Vagina (tissue), 2 donors: ENCODE results near the gene GALNT2. TPM values are rescaled to one million over a fixed set of nuclear protein-coding genes. Genes with fewer than 3 reads are reported as not detected.

Source experiments
- DNase-seq, 2 donors: peaks; one replicate each; pipeline ENCODE4 v3.0.0-alpha.2; 2017; ENCODE audit errors: extremely low spot score in 2 of 2
- H3K27ac ChIP-seq: fragments of 200-600 bp; sonication (generic); one replicate; pipeline ENCODE4 v1.5.1; 2019
- H3K27me3 ChIP-seq: fragments of 200-600 bp; sonication (generic); one replicate; pipeline ENCODE4 v1.5.1; 2019
- H3K36me3 ChIP-seq, 2 donors: fragments of 200-600 bp; sonication (generic); one replicate each; pipeline ENCODE4 v1.5.1; 2017 to 2019
- H3K4me1 ChIP-seq: fragments of 200-600 bp; sonication (generic); one replicate; pipeline ENCODE4 v1.5.1; 2019
- H3K4me3 ChIP-seq, 2 donors: fragments of 200-600 bp; sonication (generic); 1 replicate in 1 of 2; 2 replicates in 1 of 2; pipeline ENCODE4 v1.5.1; 2016 to 2019
- H3K9me3 ChIP-seq: fragments of 200-600 bp; sonication (generic); one replicate; pipeline ENCODE4 v1.5.1; 2019
- POLR2A ChIP-seq, 2 donors: fragments of 450-650 bp; IDR thresholded peaks; one replicate each; pipeline ENCODE4 v1.6.1; 2017; ENCODE audit warnings: antibody characterized with exemption in 2 of 2, mild to moderate bottlenecking in 2 of 2, moderate library complexity in 2 of 2
- POLR2AphosphoS5 ChIP-seq, 2 donors: sonication (generic); formaldehyde crosslinking; IDR thresholded peaks; one replicate each; pipeline ENCODE4 v1.9.0; 2017; ENCODE audit warnings: antibody characterized with exemption in 2 of 2, mild to moderate bottlenecking in 2 of 2, low read depth in 1 of 2; ENCODE audit not compliant: insufficient read depth in 1 of 2
- intact Hi-C: fragments of 100-400 bp; cut with DNase I; formaldehyde crosslinking; loops from one replicate; pipeline ENCODE4 v1.15.1; 2023
- total RNA-seq: library from RNA; depleted of rRNA; stranded (reverse); fragments of >200 nt; gene quantifications from one replicate; pipeline ENCODE4 v1.2.3, GENCODE V29; 2016
- TF ChIP-seq, protein P1 (sequence below), 3 experiments: fragments of 450-650 bp in 2 of 3; fragments of 200-600 bp in 1 of 3; sonication (generic) in 1 of 3; IDR thresholded peaks; one replicate each; pipeline ENCODE4 v1.5.1; 2017 to 2019; ENCODE audit warnings: antibody characterized with exemption in 3 of 3, mild to moderate bottlenecking in 2 of 3, moderate library complexity in 2 of 3

Gene GALNT2
- total RNA-seq, 1 donor from 2014 or later: 51.6 TPM

DNA sequence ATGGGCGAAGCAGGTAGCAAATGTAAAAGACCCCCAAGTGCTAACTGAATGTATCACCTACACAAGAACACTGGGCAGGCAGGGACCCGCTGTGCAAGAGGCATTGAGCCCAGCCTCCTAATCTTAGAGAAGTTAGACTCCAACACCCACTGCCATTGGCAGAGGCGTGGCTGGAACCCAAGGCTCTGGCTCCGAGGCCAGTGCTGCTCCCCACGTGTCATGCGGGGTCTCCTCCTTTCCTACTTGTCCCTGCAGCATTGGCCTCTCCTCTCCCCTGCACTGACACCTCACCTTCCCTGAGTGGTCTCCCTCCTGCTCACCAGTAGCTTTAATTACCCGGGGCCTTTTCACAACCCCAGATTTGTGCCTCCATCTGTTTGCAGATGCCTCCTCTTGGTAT, 107.0 kb downstream of the GALNT2 start:
- TF ChIP-seq, protein P1, sequence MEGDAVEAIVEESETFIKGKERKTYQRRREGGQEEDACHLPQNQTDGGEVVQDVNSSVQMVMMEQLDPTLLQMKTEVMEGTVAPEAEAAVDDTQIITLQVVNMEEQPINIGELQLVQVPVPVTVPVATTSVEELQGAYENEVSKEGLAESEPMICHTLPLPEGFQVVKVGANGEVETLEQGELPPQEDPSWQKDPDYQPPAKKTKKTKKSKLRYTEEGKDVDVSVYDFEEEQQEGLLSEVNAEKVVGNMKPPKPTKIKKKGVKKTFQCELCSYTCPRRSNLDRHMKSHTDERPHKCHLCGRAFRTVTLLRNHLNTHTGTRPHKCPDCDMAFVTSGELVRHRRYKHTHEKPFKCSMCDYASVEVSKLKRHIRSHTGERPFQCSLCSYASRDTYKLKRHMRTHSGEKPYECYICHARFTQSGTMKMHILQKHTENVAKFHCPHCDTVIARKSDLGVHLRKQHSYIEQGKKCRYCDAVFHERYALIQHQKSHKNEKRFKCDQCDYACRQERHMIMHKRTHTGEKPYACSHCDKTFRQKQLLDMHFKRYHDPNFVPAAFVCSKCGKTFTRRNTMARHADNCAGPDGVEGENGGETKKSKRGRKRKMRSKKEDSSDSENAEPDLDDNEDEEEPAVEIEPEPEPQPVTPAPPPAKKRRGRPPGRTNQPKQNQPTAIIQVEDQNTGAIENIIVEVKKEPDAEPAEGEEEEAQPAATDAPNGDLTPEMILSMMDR (IDR thresholded peaks at IDR 0.05): no peak
- TF ChIP-seq POLR2A (IDR thresholded peaks at IDR 0.05) (no peak), POLR2AphosphoS5 (IDR thresholded peaks at IDR 0.05; ENCODE audit: insufficient read depth in 1 of 2, low read depth in 1 of 2) (no peak)
- H3K27me3 ChIP-seq: no peaks in the 10 kb centered on the region
- no peak overlapping the region for H3K27ac ChIP-seq
- intact Hi-C loops: no loop called here
- peaks cover 0 to 5% of the 10 kb centered on the region in 2 donors for H3K36me3 ChIP-seq
- no peaks in the 10 kb centered on the region for H3K9me3 ChIP-seq
- peaks cover 7% of the 10 kb centered on the region for H3K4me1 ChIP-seq
- DNase-seq: no peak
- H3K4me3 ChIP-seq: no peak overlapping the region

DNA sequence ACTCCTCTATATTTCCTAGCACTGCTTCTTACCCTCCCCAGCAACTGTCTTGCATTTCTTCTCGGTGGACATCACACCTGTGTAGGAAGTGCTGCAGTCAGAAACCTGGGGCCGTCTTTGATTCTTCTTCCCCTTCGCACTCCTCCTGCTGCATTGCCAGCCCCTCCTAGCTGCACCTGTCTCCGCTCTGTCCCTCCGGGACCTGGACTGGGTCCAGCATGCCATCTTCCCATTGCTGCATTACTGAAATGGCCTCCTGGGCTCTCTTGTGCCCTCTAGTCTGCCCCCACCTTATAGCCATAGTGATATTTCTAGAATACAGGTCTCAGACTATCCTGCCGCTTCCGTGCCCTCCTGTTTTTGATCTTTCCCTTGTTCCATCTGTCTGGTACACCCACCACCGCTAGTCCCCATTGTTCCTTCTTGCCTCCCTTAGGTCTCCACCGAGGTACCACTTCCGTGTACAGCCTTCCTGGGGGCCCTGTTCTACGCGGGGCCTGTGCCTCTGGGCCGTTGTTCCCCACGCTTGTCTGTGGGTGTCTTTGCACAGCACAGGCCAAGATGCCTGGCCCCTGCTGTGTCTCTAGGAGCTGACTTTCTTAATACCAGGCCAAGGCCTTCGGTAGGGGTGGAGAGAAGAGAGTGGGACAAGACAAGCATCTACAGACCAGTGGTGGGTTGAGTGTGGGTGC, 107.6 kb downstream of the GALNT2 start:
- peak in 1 of 2 donors; percentile 77 for DNase-seq
- H3K4me1 ChIP-seq: peaks cover 7% of the 10 kb centered on the region
- no peak overlapping the region for H3K4me3 ChIP-seq
- H3K9me3 ChIP-seq: no peaks in the 10 kb centered on the region
- H3K27me3 ChIP-seq: no peaks in the 10 kb centered on the region
- H3K27ac ChIP-seq: no peak overlapping the region
- peaks cover 0 to 5% of the 10 kb centered on the region in 2 donors for H3K36me3 ChIP-seq
- TF ChIP-seq, protein P1 (IDR thresholded peaks at IDR 0.05): no peak
- TF ChIP-seq POLR2A (IDR thresholded peaks at IDR 0.05): no peak
- TF ChIP-seq POLR2AphosphoS5 (IDR thresholded peaks at IDR 0.05; ENCODE audit: insufficient read depth in 1 of 2, low read depth in 1 of 2): no peak
- intact Hi-C loops: no loop called here

DNA sequence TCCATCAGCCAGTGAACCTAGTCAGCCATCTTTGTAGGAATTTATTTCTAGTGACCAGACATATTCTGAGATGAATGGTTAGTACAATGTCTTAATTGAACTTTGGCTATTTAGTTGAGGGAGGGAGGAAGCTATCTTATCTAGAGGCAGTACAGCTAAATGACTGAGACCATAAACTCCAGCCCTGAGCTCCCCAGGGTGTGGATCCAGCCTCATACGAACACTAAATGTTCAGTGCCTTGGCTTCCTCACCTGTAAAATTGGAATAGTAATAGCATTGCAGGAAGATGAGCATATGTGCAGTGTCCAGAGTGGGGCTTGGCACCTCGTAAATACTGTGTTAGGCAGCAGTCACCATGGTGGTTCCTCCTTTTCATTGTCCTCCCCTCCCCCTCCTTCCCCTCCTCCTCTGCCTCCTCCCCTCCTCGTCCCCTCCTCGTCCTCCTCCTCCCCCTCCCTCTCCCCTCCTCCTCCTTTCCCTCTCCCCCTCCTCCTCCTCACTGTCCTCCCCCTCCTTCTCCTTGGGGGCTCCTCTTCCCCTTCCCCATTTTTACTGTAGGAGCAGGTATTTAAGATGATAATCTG, 108.2 kb downstream of the GALNT2 start:
- Histone ChIP-seq H3K4me3 (no peak overlapping the region), H3K27ac (no peak overlapping the region), H3K36me3 (peaks cover 0 to 5% of the 10 kb centered on the region in 2 donors), H3K9me3 (no peaks in the 10 kb centered on the region), H3K4me1 (peaks cover 7% of the 10 kb centered on the region), H3K27me3 (no peaks in the 10 kb centered on the region)
- TF ChIP-seq, protein P1 (IDR thresholded peaks at IDR 0.05): no peak
- TF ChIP-seq POLR2A (IDR thresholded peaks at IDR 0.05) (no peak), POLR2AphosphoS5 (IDR thresholded peaks at IDR 0.05; ENCODE audit: insufficient read depth in 1 of 2, low read depth in 1 of 2) (no peak)
- intact Hi-C loops: no loop called here
- no peak for DNase-seq

DNA sequence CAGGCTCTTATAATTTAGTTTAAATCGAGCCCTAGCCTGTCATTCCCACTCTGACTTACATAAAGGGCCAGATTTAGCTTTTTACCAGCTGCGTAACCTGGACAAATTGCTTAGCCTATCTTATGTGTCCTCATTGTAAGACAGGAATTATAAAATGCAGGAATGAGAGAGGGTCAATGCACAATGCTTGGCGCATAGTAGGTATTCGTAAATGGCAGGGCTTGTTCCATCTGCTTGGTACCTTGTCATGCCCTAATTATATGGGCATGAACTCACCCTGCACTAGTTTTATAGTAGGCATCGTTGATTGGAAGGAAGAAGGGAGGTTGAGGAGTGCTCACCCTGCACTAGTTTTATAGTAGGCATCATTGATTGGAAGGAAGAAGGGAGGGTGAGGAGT, 108.8 kb downstream of the GALNT2 start:
- DNase-seq: no peak
- H3K27ac ChIP-seq: no peak overlapping the region
- no peak overlapping the region for H3K4me3 ChIP-seq
- intact Hi-C loops: no loop called here
- H3K36me3 ChIP-seq: peaks cover 0 to 5% of the 10 kb centered on the region in 2 donors
- peaks cover 7% of the 10 kb centered on the region for H3K4me1 ChIP-seq
- TF ChIP-seq POLR2A (IDR thresholded peaks at IDR 0.05) (no peak), POLR2AphosphoS5 (IDR thresholded peaks at IDR 0.05; ENCODE audit: insufficient read depth in 1 of 2, low read depth in 1 of 2) (no peak)
- TF ChIP-seq, protein P1 (IDR thresholded peaks at IDR 0.05): no peak
- no peaks in the 10 kb centered on the region for H3K27me3 ChIP-seq
- no peaks in the 10 kb centered on the region for H3K9me3 ChIP-seq

DNA sequence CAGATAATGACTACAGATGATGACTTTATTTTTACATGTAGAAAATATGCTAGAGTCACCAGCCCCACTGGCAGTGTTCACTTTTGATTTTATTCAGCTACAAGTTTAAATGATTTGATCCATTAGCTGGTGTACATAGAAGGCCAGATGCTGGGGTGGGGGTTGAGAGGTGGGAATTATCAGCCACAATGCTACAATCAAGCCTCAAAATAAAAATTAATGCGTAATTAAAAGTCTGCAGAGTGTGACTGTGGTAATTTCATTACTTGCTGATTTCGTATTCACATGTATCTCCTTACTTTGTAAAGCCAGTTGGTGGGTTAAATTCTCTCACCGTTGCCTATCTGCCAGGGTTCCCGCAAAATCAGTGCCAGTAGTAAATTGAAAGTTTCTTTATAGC, 109.3 kb downstream of the GALNT2 start:
- Histone ChIP-seq H3K4me1 (peaks cover 7% of the 10 kb centered on the region), H3K27me3 (no peaks in the 10 kb centered on the region), H3K9me3 (no peaks in the 10 kb centered on the region), H3K4me3 (peak overlapping the region in 1 of 2 donors; percentile 12), H3K36me3 (peaks cover 0 to 5% of the 10 kb centered on the region in 2 donors), H3K27ac (peak overlapping the region; percentile 44)
- intact Hi-C loops: no loop called here
- no peak for DNase-seq
- no peak for TF ChIP-seq POLR2A (IDR thresholded peaks at IDR 0.05)
- TF ChIP-seq POLR2AphosphoS5 (IDR thresholded peaks at IDR 0.05; ENCODE audit: insufficient read depth in 1 of 2, low read depth in 1 of 2): no peak
